ENCODE measurements around the gene OR51B4.

GRCh38 chr11:5280582-5281102, 21.1 kb downstream of the OR51B4 start:
- TF ChIP-seq POLR2A (IDR thresholded peaks at IDR 0.05) (no peak), CTCF (IDR thresholded peaks at IDR 0.05) (no peak), POLR2AphosphoS5 (IDR thresholded peaks at IDR 0.05) (peak; percentile 63), EP300 (IDR thresholded peaks at IDR 0.05) (no peak)
